Measurements from ENCODE around the gene HEPN1. TPM values are rescaled to one million over a fixed set of nuclear protein-coding genes. Genes with fewer than 3 reads are reported as not detected.

Gene HEPN1
- total RNA-seq, 1 experiment from 2014 or later: not detected

DNA sequence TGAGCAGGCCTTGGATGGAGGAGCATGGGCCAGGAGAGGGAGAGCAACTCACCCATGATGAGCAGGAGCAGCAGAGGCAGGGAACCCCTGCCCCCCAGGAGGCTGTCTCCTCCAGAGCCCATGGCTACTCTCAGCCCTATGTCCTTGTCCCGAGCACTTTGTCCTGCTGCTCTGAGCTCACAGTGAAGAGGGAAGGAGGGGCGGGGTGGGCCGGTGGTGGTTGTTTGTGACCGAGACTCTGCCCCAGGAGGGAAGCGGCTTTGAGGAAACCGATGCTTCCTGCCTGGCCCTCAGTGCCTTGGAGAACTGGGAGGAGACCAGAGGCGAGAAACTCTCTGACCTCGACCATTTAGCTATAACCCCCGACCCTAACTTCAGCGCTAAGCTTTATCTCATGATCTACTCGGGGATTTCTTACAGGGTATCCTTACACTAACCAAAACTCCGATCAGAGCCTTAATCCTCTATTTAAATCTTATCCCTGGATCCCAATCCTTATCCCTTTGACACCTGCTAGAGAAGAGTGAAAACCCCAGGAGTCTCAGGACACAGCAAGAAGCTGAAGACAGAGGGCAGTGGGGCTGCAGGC lies 21.3 kb upstream of the HEPN1 start, which contains the start of gene ROBO4:
Gene ROBO4, minus strand, starts transcription at position 192 of the 589 bp plus-strand sequence. Its CDS starts 70 bp downstream, at position 122.
- Histone ChIP-seq H3K4me2 (peak within 1 kb of the TSS; percentile 27), H4K20me1 (ENCODE audit: insufficient read depth) (no peaks in the 10 kb centered on the region), H2AFZ (0 out of 2 replicates have a peak within 1 kb of the TSS, but pooled peaks have one; percentile 20), H3K27ac (peak within 1 kb of the TSS; percentile 72), H3K36me3 (ENCODE audit: low read depth) (no peaks in the 10 kb centered on the region), H3K4me3 (no peak within 1 kb of the TSS), H3K4me1 (replicated peaks; ENCODE audit: insufficient read depth) (peaks cover 34% of the 10 kb centered on the region), H3K9me3 (ENCODE audit: insufficient read depth, low read depth) (no peaks in the 10 kb centered on the region), H3K79me2 (ENCODE audit: low read depth) (no peaks in the 10 kb centered on the region), H3F3A (ENCODE audit: insufficient read depth, low read depth) (peaks cover 16% of the 10 kb centered on the region; the same call in 1 of the 2 replicates), H3K27me3 (ENCODE audit: insufficient read depth, low read depth) (no peaks in the 10 kb centered on the region), H3K9me2 (ENCODE audit: insufficient read depth) (no peaks in the 10 kb centered on the region)
- no peak for DNase-seq
- POLR2A ChIA-PET (ENCODE audit: unreplicated experiment): no interaction called here
- CTCF ChIA-PET: interaction anchor here (1.4 kb wide), 1 partner anchor 21 kb away, joined by 8 read pairs; no protein-coding TSS in a partner anchor
- TF ChIP-seq EZH2 (IDR thresholded peaks at IDR 0.05; ENCODE audit: low read depth): no peak
- TF ChIP-seq, protein P1, sequence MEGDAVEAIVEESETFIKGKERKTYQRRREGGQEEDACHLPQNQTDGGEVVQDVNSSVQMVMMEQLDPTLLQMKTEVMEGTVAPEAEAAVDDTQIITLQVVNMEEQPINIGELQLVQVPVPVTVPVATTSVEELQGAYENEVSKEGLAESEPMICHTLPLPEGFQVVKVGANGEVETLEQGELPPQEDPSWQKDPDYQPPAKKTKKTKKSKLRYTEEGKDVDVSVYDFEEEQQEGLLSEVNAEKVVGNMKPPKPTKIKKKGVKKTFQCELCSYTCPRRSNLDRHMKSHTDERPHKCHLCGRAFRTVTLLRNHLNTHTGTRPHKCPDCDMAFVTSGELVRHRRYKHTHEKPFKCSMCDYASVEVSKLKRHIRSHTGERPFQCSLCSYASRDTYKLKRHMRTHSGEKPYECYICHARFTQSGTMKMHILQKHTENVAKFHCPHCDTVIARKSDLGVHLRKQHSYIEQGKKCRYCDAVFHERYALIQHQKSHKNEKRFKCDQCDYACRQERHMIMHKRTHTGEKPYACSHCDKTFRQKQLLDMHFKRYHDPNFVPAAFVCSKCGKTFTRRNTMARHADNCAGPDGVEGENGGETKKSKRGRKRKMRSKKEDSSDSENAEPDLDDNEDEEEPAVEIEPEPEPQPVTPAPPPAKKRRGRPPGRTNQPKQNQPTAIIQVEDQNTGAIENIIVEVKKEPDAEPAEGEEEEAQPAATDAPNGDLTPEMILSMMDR (conservative IDR thresholded peaks at IDR 0.05): no peak
- intact Hi-C loops (cut with micrococcal nuclease; ENCODE audit: unreplicated experiment): no loop called here
- BruUV-seq (replicated peaks): no TSS peak

DNA sequence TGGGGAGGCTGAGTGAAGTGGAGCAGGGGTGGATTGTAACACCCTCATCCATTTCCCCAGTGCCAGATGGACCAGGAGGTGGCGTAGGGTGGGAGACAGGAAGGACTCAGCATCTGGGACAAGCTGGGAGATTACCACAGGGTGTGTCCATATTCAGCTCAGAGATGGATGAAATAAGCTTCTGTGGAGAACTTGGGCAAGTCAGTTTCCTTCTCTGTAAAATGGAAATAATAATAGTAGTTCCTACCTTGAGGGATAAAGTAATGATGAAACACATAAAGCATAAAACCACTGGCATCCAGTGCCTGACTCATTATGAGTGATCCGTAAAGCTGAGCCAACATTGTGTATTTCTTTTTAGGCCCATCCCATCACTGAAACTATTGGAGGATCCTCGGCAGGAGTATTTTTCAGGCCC lies 20.8 kb upstream of the HEPN1 start:
- peak in 1 of 2 experiments; percentile 62 for DNase-seq
- ChIA-PET POLR2A (ENCODE audit: unreplicated experiment) (no interaction called here), CTCF (interaction anchor here (1.4 kb wide), 1 partner anchor 22 kb away, joined by 8 read pairs; no protein-coding TSS in a partner anchor)
- no TSS peak for BruUV-seq (replicated peaks)
- H3K27me3 ChIP-seq (ENCODE audit: insufficient read depth, low read depth): no peaks in the 10 kb centered on the region
- H3K4me2 ChIP-seq: peak overlapping the region; percentile 27
- no peaks in the 10 kb centered on the region for H3K9me3 ChIP-seq (ENCODE audit: insufficient read depth, low read depth)
- 0 out of 2 replicates have a peak overlapping the region, but pooled peaks have one; percentile 20 for H2AFZ ChIP-seq
- peak overlapping the region; percentile 72 for H3K27ac ChIP-seq
- intact Hi-C loops (cut with micrococcal nuclease; ENCODE audit: unreplicated experiment): no loop called here
- TF ChIP-seq, protein P1 (conservative IDR thresholded peaks at IDR 0.05): no peak
- no peak for TF ChIP-seq EZH2 (IDR thresholded peaks at IDR 0.05; ENCODE audit: low read depth)
- no peaks in the 10 kb centered on the region for H3K36me3 ChIP-seq (ENCODE audit: low read depth)
- no peaks in the 10 kb centered on the region for H3K79me2 ChIP-seq (ENCODE audit: low read depth)
- no peaks in the 10 kb centered on the region for H4K20me1 ChIP-seq (ENCODE audit: insufficient read depth)
- H3F3A ChIP-seq (ENCODE audit: insufficient read depth, low read depth): peaks cover 16% of the 10 kb centered on the region; the same call in 1 of the 2 replicates
- H3K9me2 ChIP-seq (ENCODE audit: insufficient read depth): no peaks in the 10 kb centered on the region
- no peak overlapping the region for H3K4me3 ChIP-seq
- H3K4me1 ChIP-seq (replicated peaks; ENCODE audit: insufficient read depth): peaks cover 34% of the 10 kb centered on the region

DNA sequence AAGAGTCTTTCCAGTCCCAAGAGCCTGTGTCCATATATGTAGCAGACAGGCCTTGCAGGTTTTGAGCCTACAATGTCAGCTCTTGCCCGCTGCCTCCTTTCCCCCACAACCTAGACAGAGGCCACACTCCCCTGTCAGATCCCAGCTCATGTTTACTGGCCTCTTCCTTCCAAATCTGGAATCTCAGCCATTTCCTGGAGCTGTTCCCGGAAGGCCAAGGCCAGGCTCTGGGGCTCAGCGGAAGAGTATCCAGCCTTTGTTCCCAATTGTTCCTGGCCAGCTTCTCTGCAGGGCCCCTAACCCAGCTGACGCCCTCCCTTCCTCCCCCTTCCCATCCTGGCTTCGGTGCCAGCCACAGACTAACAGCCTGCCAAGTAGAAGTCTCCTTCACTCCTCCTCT lies 20.3 kb upstream of the HEPN1 start:
- ChIA-PET POLR2A (ENCODE audit: unreplicated experiment) (no interaction called here), CTCF (interaction anchor here (1.4 kb wide), 1 partner anchor 22 kb away, joined by 8 read pairs; no protein-coding TSS in a partner anchor)
- peak overlapping the region; percentile 72 for H3K27ac ChIP-seq
- peaks cover 16% of the 10 kb centered on the region; the same call in 1 of the 2 replicates for H3F3A ChIP-seq (ENCODE audit: insufficient read depth, low read depth)
- no peaks in the 10 kb centered on the region for H3K9me3 ChIP-seq (ENCODE audit: insufficient read depth, low read depth)
- no peaks in the 10 kb centered on the region for H3K27me3 ChIP-seq (ENCODE audit: insufficient read depth, low read depth)
- H3K36me3 ChIP-seq (ENCODE audit: low read depth): no peaks in the 10 kb centered on the region
- H3K9me2 ChIP-seq (ENCODE audit: insufficient read depth): no peaks in the 10 kb centered on the region
- intact Hi-C loops (cut with micrococcal nuclease; ENCODE audit: unreplicated experiment): no loop called here
- H3K79me2 ChIP-seq (ENCODE audit: low read depth): no peaks in the 10 kb centered on the region
- peaks cover 34% of the 10 kb centered on the region for H3K4me1 ChIP-seq (replicated peaks; ENCODE audit: insufficient read depth)
- DNase-seq: no peak
- H3K4me2 ChIP-seq: peak overlapping the region; percentile 27; the same call in 1 of the 2 replicates
- BruUV-seq (replicated peaks): no TSS peak
- no peaks in the 10 kb centered on the region for H4K20me1 ChIP-seq (ENCODE audit: insufficient read depth)
- H2AFZ ChIP-seq: 0 out of 2 replicates have a peak overlapping the region, but pooled peaks have one; percentile 20
- no peak overlapping the region for H3K4me3 ChIP-seq
- TF ChIP-seq, protein P1 (conservative IDR thresholded peaks at IDR 0.05): no peak
- no peak for TF ChIP-seq EZH2 (IDR thresholded peaks at IDR 0.05; ENCODE audit: low read depth)
